ENCODE measurements around the gene MYO7A. TPM values are rescaled to one million over a fixed set of nuclear protein-coding genes. Genes with fewer than 3 reads are reported as not detected.

MYO7A gene
- 5.5 TPM for total RNA-seq
- long read RNA-seq, partial matches to known transcripts: 3 of 6 reads
- long read RNA-seq, other reads (novel, unspliced or antisense): 3 of 6 reads

GRCh38 chr11:77127920-77128691 is at the start of gene MYO7A:
Gene MYO7A (plus strand): TSS chr11:77128246. CDS start chr11:77130635, 2,389 bp downstream.
- peaks cover 4% of the 10 kb centered on the region for H3K27me3 ChIP-seq (ENCODE audit: low read depth)
- peaks cover 24% of the 10 kb centered on the region for H3K4me1 ChIP-seq
- TF ChIP-seq CTCF (IDR thresholded peaks at IDR 0.05): no peak
- ATAC-seq (peak; percentile 73 to 76), DNase-seq (no peak)
- H3K36me3 ChIP-seq: no peaks in the 10 kb centered on the region
- no peaks in the 10 kb centered on the region for H3K9me3 ChIP-seq
- peak within 1 kb of the TSS; percentile 53 for H3K4me3 ChIP-seq
- no peak within 1 kb of the TSS for H3K27ac ChIP-seq
- intact Hi-C loops (cut with DNase I): no loop called here

GRCh38 chr11:77079666-77080065 is 48.4 kb upstream of the MYO7A start:
- Histone ChIP-seq H3K27me3 (ENCODE audit: low read depth) (no peaks in the 10 kb centered on the region), H3K27ac (no peak overlapping the region), H3K4me3 (no peak overlapping the region), H3K9me3 (no peaks in the 10 kb centered on the region), H3K4me1 (peaks cover 20% of the 10 kb centered on the region), H3K36me3 (no peaks in the 10 kb centered on the region)
- ATAC-seq (no peak), DNase-seq (no peak)
- TF ChIP-seq CTCF (IDR thresholded peaks at IDR 0.05): no peak
- intact Hi-C loops (cut with DNase I): no loop called here

- H3K4me1 ChIP-seq: peaks cover 16% of the 10 kb centered on the region
- no peak overlapping the region for H3K4me3 ChIP-seq
- no peaks in the 10 kb centered on the region for H3K9me3 ChIP-seq
Measured at GRCh38 chr11:77080643-77081210, 47.3 kb upstream of the MYO7A start.

GRCh38 chr11:77081381-77081851 is 46.6 kb upstream of the MYO7A start:
- Histone ChIP-seq H3K4me1 (peaks cover 16% of the 10 kb centered on the region), H3K4me3 (no peak overlapping the region), H3K27me3 (ENCODE audit: low read depth) (no peaks in the 10 kb centered on the region), H3K27ac (no peak overlapping the region), H3K36me3 (no peaks in the 10 kb centered on the region), H3K9me3 (no peaks in the 10 kb centered on the region)
- DNase-seq (peak; percentile 36), ATAC-seq (no peak)
- TF ChIP-seq CTCF (IDR thresholded peaks at IDR 0.05): no peak
- intact Hi-C loops (cut with DNase I): no loop called here

More at GRCh38 chr11:77080643-77081210, 47.3 kb upstream of the MYO7A start:
- DNase-seq: no peak
- intact Hi-C loops (cut with DNase I): no loop called here
- TF ChIP-seq CTCF (IDR thresholded peaks at IDR 0.05): no peak
- Histone ChIP-seq H3K27ac (no peak overlapping the region), H3K36me3 (no peaks in the 10 kb centered on the region), H3K27me3 (ENCODE audit: low read depth) (no peaks in the 10 kb centered on the region)
- ATAC-seq: no peak

GRCh38 chr11:77081976-77082836 is 45.8 kb upstream of the MYO7A start:
- H3K4me1 ChIP-seq: peaks cover 16% of the 10 kb centered on the region
- ATAC-seq: peak in 1 of 2 donors; percentile 29
- intact Hi-C loops (cut with DNase I): no loop called here
- H3K27ac ChIP-seq: peak overlapping the region; percentile 65
- TF ChIP-seq CTCF (IDR thresholded peaks at IDR 0.05): no peak
- H3K36me3 ChIP-seq: no peaks in the 10 kb centered on the region
- no peaks in the 10 kb centered on the region for H3K27me3 ChIP-seq (ENCODE audit: low read depth)
- DNase-seq: peak; percentile 39
- no peaks in the 10 kb centered on the region for H3K9me3 ChIP-seq
- H3K4me3 ChIP-seq: no peak overlapping the region
